Stimulated activated CD4-positive, alpha-beta T cell treated with anti-CD3 and anti-CD28 coated beads, Interleukin-12 subunit alpha, Interleukin-12 subunit beta, amount 100 ng/mL, for 4 hours (primary cell): ENCODE measurements around the gene HOOK2.
A peak's percentile ranks its signal among the peaks of the same experiment; 100 is the strongest.

ENCODE experiments used
- DNase-seq: peaks from one replicate; pipeline ENCODE4 v3.0.0-alpha.2; 2020

HOOK2 gene

DNA sequence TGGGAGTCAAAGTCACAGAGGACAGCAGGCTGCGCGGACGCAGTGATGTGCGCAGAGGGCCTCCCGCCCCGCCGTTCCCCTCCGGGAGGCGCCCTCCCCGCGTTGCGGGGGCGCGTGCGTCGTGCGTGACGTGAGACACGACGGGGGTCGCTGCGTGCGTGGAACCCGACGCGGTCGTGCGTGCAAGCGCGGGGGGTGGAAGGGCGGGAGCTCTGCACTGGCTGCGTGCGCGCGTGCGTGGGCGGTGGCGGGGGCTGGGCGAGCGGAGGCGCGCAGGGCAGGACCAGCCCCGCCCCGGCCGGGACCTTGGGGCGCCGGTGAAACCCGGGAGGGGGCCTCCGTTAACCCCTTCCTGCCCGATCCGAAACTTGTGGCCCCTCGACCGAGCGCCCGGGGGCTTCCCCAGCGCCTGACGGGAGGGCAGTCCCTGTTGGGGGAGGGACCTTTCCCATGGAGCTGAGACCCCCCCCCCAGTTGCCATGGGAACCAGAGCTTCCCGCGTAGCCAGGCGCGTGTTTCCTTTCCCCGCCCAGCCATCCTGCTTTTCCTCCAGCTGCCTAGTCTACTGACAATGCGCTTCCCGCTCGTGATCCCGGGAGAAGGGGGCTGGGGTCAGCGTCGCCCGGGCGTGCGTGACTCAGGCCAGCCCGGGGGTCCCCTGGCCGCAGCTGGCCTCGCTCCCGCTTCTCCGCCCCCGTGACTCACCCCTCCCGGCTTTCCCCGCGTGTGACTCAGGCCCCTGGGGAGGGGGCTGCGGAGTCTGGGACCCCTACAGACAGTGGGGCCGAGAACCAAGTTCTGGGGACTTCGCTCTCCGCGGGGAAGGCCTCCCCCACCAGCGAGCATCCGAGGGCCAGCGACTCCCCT lies 7.3 kb upstream of the HOOK2 start:
- peak; percentile 91 for DNase-seq

DNA sequence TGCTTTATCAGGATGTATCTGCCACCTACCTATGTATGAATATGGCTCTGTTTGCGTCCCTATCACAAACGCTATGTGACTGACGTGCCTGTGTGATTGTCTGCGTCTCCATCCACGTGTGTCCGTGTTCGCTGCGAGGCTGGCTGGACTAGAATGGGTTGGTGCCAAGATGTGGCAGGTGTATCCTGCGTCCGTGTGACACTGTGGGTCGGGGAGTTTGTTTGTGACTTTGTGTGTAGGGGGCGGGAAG lies 6.7 kb upstream of the HOOK2 start:
- DNase-seq: no peak

DNA sequence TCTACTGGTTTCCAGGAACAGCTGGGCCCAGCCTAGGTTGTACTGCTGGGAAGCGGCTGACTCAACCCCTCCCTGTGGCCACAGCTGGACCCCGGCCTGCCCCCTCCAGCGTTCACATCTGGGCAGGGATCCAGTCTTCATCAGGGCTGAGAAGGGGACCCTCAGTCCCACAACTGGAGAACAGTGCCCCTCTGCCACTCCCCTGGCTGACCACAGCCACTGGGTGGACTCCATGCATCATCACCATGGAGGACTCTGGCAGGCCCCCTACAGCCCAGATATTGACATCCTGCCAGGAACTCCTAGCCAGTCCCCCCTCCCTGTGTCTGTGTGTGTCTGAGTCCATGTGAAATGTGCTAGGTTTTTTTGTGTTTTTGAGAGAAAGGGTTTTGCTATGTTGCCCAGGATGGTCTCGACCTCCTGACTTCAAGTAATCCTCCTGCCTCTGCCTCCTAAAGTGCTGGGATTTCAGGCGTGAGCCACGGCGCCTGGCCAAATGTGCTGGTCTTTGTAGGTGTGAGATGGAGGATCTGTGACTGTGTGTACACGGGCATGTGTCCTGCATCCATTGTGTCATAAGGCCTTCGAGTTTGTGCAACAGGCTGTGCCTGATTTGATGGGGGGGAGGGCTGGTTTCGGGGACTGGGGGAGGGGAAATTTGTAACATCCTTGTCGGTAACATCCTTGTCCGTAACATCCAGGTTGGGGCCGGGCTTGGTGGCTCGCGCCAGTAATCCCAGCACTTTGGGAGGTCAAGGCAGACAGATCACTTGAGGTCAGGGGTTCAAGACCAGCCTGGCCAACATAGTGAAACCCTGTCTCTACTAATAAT lies 4.0 kb upstream of the HOOK2 start:
- DNase-seq: no peak

DNA sequence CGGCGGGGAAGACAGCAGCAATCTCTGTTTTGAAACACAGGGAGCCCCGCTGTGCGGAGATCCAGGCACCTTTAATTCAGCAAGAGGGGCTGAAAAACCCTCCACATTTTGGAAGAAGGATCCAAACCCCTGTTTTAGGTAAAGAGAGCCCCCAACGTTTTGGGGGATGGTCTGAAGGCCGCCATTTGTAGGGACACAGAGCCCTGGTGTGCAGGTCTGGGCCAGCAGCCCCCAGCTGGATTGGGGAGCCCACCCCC lies 3.5 kb upstream of the HOOK2 start:
- no peak for DNase-seq

DNA sequence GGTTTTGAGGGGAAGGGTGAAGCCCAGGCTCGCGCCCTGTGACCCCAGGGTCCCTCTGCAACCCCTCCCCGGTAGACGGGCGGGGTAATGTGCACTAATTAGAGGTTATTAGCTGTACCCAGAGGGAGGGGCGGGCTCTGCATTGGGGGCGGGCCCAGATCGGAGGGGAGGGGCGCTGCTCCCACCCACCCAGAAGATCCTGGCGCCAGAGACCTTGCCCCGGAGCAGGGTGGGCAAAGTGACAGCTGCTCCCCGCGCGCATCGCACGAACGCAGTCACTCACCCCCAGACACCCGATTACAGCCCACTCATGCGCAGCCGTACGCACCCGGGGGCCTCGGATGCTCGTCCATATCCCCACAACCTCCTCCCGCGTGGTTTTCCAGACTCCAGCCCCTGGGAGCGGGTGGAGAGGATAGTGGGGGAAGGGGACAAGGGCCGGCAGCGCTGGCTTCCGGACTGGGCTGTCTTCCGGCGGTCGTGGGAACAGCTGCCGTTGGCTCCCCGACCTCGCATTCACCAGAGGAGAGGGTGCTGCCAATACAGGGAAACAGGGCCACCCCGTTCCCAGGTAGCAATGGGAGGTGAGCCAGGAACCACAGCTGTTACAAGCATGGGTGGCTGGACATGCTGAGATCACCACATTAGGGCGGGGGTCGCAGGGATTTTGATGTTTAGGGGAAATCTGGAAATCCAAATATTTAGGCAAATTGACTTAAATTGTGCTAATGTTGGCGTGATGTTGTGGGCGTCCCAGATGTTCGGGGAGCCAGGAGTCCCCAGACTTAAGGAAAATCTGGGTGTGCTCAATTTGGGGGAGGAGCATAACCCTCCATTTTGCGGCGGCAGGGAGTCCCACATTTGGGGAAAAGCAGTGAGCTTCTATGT lies 2.9 kb upstream of the HOOK2 start:
- peak; percentile 47 for DNase-seq

DNA sequence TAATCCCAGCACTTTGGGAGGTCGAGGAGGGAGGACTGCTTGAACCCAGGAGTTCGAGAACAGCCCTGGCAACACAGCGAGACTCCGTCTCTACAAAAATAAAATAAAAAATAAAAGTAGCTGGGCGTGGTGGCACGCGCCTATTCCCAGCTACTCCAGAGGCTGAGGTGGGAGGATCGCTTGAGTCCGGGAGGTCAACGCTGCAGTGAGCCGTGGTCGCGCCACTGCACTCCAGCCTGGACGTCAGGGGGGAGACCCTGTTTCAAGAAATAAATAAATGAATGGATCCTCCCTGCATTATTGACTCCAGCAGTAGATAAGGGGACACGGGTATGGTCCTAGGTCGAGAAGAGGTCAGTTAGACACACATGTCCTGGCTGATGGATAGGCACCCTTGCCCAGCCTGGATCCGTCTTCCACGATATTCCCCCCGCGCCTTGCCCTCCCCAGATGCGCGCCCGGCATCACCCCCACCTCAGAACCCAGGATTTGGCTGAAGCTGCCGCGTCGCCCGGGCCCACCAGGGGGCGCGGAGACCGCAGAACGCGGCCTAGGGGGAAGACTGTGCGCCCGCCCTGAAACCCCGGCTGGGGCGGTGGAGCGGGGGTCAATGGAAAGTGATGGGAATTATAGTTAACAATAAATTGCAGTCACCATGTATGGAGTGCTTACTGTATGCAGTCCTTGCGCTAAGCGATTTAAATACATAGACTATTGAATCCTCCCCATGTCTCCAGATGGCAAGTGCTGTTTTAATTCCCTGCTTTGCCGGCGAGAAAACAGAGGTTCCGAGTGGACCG lies 2.1 kb upstream of the HOOK2 start:
- peak; percentile 82 for DNase-seq

DNA sequence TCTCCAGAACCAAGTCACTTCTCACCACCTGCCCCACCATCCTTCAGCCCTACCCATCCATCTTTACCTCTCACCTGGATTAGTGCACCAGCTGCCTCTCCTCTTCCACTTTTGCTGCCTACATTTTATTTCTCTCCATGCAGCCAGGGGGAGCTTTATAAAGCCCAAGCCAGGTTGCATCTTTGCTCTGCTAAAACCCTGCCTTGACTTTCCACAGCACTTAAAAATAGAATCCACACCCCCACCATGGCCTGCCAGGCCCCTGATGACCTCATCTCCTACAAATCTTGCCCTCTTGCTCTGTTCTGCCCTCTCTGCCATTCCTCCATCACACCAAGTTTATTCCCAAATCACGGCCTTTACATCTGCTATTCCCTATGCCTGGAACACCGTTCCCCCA lies 1.8 kb downstream of the HOOK2 start:
- no peak for DNase-seq

DNA sequence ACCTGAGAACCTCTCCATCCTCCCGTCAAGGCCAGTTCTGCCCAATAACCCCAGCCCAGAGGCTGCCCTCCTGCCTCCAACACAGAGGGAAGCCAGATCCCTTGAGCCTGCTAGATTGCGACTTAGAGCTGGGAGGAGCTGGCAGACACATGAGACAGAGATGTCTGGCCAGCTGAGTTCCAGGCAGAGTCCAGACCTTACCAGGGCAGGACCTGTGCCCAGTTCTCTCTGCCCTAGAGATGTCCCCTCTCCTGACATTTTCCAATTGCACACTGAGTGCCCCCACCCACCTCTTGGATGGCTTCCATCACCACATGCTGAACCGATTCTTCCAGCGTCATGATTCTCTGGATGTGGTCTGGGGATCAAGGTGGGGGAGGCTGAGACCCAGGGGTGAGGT lies 3.0 kb downstream of the HOOK2 start:
- DNase-seq: no peak

DNA sequence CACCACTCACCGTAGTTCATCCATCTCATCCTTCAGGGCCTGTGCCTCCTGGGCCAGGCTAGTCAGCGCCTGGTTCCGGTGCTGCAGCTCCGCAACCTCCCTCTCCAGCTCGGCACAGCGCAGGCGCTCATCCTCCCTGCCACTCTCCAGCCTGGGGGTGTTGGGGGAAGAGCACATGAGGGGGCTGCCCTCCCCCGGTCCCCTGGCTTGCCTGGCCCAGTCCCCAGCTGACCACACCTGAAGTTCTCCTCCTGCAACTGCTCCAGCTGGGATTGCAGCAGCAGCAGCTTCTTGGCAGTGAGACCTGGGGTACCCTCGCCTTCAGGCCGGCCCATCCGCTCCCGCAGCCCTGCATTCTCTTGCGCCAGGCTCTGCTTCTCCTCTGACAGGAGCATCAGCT lies 4.4 kb downstream of the HOOK2 start:
- no peak for DNase-seq

DNA sequence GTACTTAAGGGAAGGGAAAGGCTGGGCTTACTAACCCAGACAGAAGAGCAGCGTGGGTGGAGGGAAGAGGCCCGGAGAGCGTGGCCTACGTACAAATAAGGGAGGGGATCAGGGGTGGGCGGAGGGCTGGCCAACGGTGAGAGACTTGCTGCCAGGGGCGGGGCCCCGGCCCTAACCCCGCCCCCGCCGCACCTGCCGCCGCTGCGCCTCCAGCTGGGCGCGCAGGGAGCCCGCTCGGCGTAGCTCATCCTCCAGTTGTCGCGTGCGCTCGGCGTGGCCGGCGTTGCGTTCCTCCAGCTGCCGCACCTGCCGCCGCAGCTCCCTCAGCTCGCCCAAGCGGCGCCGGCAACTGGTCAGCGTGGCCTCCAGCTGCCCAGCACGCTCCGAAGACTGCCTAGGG lies 5.7 kb downstream of the HOOK2 start:
- peak; percentile 59 for DNase-seq

DNA sequence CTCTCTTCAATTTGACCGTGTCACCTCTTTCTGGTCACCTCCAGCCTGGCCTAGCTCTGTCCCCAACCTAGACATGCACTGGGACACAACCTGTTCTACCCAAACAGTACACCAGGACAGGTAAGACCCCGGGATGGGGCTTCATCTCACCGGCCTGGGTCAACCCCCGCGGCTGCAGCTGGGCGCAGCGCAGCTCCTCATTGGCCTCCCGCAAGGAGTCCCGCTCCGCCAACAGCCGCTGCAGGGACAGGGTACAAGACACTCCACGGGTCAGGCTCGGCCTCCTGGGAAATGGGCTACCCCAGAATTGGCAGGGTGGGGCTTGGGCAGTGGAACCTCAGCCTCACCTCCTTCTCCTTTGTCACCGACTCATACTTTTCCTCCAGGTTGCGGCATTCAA lies 7.7 kb downstream of the HOOK2 start:
- no peak for DNase-seq

DNA sequence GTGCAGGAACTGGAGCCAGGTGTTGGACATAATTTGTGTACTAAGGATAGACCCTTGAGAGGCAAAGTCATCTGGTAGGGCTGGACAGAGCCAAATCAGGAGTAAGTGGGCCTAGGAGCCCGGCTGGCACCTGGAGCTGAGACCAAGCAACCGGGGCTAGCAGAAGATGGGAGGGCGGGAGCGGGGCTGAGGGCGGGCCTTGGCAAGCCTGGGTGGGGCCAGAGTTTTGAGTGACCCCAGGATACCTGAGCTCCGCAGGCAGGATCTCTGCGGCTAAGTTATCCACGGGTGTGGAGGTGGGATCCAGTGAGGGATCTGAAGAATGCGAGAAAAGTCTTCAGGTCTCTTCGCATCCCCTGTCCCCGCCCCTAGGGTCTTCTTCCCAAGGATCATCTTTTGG lies 8.2 kb downstream of the HOOK2 start:
- DNase-seq: no peak

DNA sequence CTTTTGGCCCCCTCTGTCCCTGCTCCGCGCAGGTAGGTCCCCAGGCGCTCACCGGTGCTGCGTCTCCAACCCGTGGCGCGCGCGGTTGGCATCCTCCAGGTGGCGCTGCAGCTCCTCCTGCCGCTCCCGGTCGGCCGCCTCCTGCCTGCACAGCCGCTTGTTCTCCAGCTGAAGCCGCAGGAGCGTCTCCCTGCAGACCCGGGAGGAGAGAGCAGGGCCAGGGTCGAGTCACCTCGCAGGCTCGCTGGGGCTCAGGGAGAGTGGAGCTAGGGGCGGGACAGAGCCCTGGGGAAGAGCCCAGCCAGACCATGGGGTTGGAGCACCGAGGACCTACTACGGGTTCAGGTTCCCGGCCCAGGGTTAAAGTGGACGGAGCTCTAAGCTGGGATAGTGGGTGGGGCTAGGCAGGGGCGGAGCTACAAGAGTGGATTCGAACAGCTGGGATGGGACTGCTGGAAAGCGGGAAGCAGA lies 9.3 kb downstream of the HOOK2 start:
- DNase-seq: peak; percentile 73

DNA sequence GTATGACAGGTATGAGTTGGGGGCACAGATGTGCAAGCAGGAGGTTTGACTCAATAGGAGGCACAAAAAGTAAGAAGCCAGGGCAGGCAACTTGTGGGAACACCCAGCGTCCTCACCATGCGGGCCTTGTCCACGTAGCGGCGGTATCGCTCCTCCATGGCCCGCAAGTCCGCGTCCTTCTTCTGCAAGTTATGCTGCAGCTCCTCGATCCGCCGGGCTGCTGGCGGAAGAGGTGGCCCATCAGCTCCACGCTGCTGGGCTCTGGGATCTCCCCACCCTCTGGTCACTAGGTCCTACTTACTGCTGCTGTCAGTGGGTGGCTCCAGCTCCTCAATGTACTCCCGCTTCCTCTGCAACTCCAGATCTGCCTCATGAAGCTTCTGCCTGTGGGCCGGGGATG lies 10.7 kb downstream of the HOOK2 start:
- no peak for DNase-seq

DNA sequence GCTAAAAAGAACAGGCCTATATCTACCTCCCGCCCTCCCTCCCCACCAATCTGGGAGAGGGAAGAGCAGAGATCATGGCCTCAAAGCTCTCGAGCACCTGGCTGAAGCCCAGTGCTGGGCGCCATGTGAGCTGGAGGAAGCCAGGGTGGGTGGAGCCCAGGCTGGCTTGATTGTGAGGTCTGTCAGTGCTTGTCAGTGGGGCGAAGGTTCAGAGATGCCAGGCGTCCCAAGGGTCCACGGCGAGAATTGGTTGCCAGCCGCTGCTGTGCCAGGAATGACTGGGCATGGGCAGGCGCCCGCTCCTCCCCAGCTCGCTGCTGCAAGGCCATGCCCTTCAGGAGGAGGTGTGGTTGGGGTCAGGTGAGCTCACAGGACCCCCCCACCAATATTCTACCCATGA lies 12.3 kb downstream of the HOOK2 start:
- no peak for DNase-seq

DNA sequence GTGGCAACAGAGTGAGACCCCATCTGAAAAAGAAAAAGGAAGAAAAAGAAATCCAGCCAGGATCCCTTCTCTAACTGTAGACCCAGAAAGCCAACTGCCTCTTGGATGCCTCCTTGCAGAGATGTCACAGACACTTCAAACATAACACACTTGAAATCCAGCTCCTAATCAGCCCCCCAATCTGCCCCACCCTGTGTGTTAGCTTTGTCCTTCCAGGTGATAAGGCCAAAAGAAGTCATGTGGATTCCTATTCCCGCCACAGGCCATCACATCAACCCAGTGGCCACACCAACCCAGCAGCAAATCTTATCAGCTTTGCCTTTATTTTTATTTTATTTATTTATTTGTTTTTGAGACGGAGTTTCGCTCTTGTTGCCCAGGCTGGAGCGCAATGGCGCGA lies 15.7 kb downstream of the HOOK2 start:
- DNase-seq: no peak

DNA sequence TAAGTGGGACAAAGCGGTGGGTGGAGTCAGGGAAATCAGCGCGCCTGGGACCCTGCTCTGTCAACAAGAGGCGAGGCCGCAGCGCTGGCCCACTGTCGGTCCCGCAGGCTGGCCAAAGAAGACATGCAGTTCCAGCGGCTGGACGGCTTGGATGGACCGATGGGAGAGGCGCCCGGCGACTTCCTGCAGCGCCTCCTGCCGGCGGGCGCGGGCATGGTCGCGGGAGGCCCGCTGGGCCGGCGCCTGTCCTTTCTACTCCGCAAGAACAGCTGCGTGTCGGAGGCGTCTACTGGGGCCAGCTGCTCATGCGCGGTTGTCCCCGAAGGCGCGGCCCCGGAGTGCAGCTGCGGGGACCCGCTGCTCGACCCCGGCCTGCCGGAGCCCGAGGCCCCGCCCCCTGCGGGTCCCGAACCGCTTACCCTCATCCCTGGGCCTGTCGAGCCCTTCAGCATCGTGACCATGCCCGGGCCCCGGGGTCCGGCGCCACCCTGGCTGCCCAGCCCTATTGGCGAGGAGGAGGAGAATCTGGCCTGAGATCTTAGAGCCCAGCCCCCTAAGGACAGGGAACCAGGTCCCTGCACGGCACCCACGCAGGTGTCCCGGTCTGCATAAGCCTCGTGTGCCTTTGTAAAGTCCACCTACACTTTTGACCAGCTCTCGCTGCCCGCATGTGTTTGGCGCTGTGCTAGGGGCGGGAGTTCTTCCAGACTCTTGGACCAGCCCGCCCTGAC lies 17.6 kb downstream of the HOOK2 start:
- DNase-seq: peak; percentile 62

DNA sequence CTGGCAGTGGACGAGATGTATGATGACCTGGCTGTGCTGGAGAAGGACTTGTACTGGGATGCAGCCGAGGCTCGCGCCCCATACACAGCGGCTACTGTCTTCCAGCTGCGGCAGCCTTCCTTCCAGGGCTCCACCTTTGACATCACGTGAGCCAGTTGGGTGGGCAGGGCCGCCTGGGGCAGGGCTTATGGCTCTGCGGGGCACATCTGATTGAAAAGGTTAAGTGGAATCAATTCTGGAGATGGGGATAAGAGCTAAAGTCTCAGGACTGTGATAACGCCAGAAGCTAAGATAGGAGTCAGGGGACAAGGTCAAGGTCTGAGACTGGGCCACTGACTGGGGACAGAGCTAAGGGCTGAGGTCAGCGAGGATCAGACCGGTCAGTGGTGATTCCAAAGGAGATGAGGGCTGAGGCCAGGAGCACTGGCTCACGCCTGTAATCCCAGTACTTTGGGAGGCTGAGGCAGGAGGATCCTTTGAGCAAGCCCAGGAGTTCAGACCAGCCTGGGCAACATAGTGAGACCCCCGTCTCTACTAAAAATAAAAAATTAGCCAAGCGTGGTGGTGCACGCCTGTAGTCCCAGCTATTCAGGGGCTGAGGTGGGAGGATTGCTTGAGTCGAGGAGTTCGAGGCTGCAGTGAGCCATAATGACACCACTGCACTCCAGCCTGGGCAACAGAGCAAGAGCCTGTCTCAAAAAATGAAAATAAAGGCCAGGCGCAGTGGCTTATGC lies 19.0 kb downstream of the HOOK2 start:
- DNase-seq: no peak

DNA sequence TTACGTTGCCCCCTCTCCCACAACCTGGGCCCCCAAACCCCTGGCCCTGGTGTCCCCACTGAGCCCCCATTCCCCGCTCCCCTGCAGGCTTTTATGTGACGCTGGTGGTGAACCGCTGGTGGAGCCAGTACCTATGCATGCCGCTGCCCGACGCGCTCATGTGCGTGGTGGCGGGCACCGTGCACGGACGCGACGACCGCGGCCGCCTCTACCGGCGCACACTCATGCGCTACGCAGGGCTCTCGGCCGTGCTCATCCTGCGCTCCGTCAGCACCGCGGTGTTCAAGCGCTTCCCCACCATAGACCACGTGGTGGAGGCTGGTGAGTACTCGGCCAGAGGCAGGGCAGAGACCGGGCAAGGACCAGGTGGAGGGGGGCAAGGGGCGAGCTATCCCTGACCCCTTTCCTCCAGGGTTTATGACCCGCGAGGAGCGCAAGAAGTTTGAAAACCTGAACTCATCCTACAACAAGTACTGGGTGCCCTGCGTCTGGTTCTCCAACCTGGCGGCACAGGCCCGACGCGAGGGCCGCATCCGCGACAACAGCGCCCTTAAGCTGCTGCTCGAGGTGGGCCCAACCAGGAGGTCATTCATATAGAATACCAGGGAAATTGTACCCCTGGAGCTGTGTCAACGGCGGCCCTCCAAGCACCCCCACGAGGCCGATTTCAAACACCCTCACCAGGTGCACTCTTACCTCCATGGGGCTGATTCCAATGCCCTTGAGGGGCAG lies 20.7 kb downstream of the HOOK2 start:
- DNase-seq: no peak

DNA sequence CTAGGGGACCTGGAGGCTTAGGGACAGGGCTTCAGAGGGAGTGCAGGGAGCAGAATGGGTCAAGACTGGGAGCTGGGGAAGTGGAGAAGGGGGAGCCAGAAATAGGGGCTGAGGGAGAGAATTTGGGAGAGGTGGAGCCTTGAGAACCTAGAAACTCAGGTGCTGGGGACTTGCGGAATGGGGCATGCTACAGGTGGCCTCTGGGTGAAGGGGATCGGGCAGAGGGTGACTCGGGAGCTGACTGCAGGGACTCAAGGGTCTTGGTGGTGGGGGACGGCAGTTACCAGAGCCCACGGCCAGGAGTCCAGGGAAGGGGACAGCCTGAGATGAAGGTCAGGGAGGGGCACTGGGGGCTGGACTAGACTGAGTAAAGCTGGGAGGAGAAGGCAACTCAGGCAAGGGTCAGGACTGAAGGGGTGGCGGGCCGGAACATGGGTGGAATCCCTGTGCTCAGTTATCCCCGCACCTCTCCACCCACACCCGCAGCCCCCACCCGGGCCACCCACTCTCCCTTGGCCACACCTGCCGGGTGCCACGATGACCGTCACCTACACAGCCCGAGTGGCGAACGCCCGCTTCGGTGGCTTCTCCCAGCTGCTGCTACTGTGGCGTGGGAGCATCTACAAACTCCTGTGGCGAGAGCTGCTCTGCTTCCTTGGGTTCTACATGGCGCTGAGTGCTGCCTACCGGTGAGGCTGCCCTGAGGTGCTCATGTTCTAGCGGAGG lies 23.1 kb downstream of the HOOK2 start:
- no peak for DNase-seq
